Head of caudate nucleus (tissue), 42 donors: Measurements from ENCODE around the gene WBP1.
A peak's percentile ranks its signal among the peaks of the same experiment; 100 is the strongest.
"Not testable (repeated sequence)": the region's sequence is repeated elsewhere in the genome, so short reads cannot be mapped to it uniquely, and the experiment has no call there.

Experiments
- DNase-seq, 42 donors: peaks; one replicate each; pipeline versions ENCODE4 v3.0.0 to v3.0.0-alpha.2; 2020 to 2021; ENCODE audit warnings: mixed read lengths in 7 of 42
- intact Hi-C: fragments of 100-400 bp; cut with DNase I; formaldehyde crosslinking; loops from one replicate; pipeline ENCODE4 v1.15.0; 2022

WBP1 gene

DNA sequence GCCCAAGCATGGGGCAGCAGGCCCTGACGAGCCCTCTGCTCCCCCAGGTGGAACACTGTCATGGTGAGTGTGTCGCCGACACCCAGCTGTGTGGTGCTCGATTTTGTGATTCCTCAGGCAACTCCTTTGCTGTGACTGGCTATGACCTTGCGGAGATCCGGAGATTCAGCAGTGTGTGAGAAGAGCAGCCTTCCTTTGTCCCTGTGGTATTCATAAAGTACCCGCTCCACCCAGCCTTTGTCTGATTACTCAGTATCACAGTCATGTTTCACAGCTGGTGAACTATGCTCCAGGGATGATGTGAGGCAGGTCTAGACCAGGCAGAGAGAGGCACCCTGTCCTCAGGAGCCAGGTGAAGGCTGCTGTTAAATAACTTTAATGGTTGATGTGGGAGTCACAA lies 32.7 kb upstream of the WBP1 start:
- DNase-seq = peak in 1 of 42 donors; percentile 16
- intact Hi-C loops = no loop called here

DNA sequence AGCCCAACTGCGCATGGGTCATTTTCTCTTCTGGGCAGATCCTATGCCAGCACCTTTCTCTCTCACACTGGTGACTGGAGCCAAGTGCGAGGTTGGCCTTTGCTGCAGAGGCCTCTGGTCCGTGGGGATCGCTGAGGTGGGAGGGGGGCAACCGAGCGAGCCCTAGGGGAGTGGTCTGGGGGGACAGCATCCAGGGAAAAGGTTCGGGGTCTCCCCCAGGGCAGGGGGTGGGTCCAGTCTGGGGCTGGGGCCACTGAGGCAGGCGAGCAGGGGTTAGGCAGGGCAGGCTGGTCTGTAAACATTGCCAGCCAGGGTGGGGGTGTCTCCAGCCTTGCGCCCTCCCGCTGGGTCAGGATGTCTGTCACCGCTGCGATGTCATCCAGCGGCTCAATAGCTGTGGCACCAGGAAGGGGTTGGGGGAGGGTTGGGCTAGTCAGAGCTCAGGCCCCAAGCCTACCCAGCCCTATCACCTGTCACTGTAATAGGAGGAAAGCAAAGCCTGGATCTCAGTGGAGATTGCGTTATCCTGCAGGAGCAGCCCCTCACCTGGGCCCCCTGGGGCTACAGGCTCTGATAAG lies 32.0 kb upstream of the WBP1 start:
- peak in 1 of 42 donors; percentile 5 for DNase-seq
- intact Hi-C loops = no loop called here

GRCh38 chr2:74427551-74427950 lies 30.7 kb upstream of the WBP1 start:
- DNase-seq = no peak
- intact Hi-C loops = no loop called here

- no peak for DNase-seq
These were observed 29.6 kb upstream of the WBP1 start for GRCh38 chr2:74428675-74429074.

DNA sequence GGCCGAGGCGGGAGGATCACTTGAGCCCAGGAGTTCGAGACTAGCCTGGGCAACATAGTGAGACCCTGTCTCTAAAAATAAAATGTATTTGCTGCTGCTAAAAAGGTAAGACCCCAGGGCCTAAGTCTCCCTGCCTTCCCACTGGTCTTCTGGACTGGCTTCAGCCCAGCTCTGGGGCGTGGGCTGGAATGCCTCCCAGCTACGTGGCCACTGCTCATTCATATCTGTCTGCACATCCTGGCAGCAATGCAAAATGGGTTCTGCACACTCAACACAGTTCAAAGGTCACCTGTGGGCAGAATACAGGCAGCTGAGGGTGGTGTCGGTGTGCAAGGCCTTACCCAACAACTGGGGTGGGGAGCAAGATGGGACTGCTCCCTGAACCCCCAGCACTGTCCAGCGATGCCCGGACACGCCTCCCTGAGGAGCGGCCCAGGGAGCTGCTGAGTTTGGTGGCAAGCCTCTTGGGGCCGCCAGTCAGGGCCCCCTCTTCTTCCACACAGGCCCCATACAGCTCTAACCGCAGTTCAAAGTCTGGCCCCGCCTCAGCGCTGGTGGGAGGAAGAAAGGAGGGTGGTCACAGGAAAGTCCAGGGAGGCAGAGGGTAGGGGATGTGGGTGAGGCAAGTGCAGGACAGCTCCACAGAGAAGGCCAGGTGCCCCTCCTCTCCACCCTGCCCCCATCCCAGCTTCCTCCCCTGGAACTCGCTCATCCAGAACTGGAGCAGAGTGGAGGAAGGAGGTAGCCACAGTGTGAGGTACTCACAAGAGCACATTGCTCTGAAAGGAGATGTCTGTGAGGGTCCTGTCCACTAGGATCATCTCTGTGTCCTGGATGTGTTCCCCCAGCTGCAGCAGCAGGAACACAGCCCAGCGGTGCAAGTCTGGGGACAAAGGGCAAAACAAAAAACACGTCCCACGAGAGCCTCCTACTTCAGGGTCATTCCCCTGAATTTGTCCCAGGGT lies 28.5 kb upstream of the WBP1 start:
- intact Hi-C loops = no loop called here
- DNase-seq = no peak

More at GRCh38 chr2:74428675-74429074, 29.6 kb upstream of the WBP1 start:
- intact Hi-C loops = no loop called here

DNA sequence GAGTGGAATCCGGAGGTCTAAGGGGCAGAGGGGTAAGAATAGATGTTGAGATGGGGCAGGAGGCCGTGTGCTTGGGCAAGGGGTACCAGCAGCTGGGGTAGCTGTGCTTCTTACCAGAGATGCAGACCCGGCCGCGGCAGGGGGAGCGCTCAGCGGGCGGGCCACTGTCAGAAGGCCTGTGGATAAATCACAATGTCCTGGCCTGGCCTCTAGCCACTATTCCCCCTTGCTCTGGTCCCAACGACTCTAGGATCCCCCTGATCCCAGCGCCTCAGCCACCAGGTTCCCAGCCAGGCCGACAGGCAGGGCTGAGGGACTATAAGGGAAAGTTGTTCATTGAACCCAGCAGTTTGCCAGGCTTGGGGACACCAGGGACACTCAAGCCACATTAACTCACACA lies 27.7 kb upstream of the WBP1 start:
- DNase-seq = no peak
- intact Hi-C loops = no loop called here

DNA sequence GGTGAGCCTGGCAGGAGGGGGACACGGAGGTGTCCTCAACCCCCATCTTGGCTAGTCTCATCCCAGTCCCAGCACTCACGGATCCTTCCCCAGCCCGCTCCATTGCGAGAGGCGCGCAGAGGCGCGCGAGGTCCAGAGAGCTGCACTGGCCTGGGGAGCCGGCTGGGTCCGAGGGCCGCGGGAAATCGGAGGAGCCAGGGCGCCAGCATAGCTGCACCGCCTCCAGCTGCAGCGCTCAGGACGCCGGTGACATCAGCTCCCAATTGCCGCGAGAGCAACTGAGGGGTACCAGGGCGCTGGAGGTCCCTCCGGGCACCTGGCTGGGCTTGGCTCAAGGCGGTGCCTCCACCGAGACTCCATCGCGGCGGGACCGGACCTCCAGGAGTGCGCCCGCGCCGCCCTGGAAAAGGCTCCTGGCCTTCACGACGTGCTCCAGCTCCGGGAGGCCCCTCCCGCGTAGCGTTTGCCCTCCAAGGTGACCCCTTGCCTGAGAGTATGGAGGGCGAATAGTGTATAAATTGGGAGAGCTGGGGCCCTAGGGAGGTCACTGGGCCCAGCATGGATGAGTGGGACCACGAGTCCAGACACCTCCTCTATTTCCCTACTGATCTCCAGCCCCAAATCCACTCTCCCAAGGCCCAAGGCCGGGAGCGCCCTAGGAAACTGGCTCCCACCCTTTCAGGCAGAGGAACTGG lies 22.0 kb upstream of the WBP1 start:
- intact Hi-C loops = no loop called here
- peak in 1 of 42 donors; percentile 21 for DNase-seq

GRCh38 chr2:74436848-74437695 lies 21.2 kb upstream of the WBP1 start:
- intact Hi-C loops = no loop called here
- no peak for DNase-seq

GRCh38 chr2:74438248-74438647 lies 20.0 kb upstream of the WBP1 start:
- no peak for DNase-seq
- intact Hi-C loops = no loop called here

DNA sequence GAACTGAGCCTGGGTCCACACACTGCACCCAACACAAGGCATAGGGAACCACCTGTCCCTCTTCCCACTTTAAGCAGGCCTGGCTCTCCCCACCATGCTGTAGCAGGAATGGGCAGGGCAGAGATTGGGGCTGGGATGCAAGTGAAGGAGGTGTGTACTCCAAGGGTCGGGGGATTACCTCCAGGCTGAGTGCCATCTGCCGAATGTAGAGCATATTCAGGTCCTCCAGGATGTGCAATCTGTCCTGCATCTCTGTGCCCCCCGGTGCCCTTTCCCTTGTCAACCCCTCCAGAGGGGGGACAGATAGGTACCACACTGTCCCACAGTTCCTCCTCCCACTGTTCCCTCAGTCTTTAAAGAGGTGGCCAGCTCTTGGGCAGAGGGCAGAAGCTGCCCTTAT lies 18.9 kb upstream of the WBP1 start:
- peak in 1 of 42 donors; percentile 45 for DNase-seq
- intact Hi-C loops = no loop called here

DNA sequence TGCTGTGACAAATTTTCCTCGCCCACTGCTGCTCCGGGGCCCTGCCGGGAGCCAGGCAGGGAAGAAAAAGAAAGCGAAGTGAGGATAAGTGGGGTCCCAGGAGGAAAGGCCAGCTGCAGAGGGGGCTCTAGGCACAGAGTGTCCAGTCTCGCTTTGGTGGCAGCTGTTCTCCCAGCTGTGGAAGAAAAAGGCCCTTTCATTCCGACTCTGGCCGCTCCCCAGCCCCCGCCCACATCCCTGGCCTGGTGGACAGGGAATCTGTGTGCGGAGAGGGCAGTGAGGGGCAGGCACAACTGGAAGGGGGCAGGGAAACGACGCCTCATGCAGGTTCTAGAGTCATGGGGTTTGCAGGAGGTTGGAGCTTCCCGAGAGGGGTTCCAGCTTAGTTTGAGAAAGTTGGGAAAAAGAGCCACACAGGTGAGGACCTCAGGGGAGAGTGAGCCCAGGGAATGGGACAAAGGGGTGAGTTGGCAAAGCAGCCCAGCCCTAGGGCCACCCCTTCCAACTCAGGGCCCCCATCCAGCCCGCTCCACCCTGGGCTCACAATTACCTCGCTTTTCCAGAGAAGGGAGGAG lies 18.3 kb upstream of the WBP1 start:
- intact Hi-C loops = loop anchor here (2.0 kb wide), 1 partner anchor 15 kb away; the partner anchor contains the start of gene INO80B
- DNase-seq = peak; percentile 80 to 98 (median 93)

- intact Hi-C loops = loop anchor here (2.0 kb wide), 1 partner anchor 14 kb away; the partner anchor contains the start of gene INO80B
- peak; percentile 76 to 97 (median 92) for DNase-seq
These were observed 17.7 kb upstream of the WBP1 start for GRCh38 chr2:74440378-74441169.

- DNase-seq = peak in 18 of 42 donors; percentile 14 to 76 (median 49)
- intact Hi-C loops = loop anchor here (2.0 kb wide), 1 partner anchor 14 kb away; the partner anchor contains the start of gene INO80B
These were observed 17.0 kb upstream of the WBP1 start for GRCh38 chr2:74441170-74441689.

DNA sequence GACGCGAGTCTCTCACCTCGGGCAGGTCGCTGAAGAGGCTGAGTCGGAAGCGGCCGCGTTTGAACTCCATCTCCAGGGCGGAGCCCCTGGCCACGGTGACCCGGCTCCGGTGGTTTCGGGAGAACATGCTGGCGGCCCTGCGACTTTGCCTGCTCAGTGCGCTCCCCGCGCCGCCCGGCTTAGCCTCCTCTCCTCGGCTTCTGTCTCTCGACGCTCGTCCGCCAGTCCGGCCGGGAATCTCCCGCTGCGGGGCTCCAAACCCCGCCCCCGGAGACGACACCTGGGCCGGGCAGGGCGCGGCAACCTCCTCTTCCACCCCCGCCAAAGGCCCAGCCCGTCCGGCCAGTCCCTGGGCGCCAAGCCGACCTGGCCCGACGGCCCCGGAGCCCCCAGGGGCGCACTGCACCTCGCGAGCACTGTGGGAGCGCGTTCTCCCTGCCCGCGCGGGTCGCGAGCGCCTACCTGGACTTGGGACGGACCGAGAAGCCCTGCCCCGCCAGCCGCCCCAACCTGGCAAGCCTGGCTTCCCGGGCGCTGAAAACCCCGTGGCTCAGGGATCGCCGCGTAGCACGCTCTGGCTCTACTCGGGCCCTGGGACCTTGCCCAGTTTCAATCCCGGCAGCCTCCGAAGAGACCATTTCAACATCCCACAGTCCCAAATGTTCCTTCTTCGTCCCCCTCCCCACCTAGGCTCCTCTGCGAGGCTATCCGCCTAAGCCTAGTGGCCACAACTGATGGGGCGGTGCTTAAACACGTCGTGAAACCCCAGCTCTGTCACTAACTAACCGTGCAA lies 16.4 kb upstream of the WBP1 start, which contains the start of gene RTKN:
TSS of gene RTKN (minus strand) at position 248 of the 793 bp plus-strand sequence. CDS start at position 127, 121 bp downstream.
- intact Hi-C loops = loop anchor here (2.0 kb wide), 1 partner anchor 13 kb away; the partner anchor contains the start of gene INO80B
- DNase-seq = peak in 16 of 42 donors; percentile 24 to 75 (median 48)

GRCh38 chr2:74442483-74443297 lies 15.5 kb upstream of the WBP1 start:
- not testable (repeated sequence) for DNase-seq

More at GRCh38 chr2:74442483-74443297, 15.5 kb upstream of the WBP1 start:
- intact Hi-C loops = not testable (repeated sequence)
